Head of caudate nucleus (tissue), 42 donors: ENCODE data around the gene HJURP.

Experiments used
- DNase-seq, 42 donors: peaks; one replicate each; pipeline versions ENCODE4 v3.0.0 to v3.0.0-alpha.2; 2020 to 2021; ENCODE audit warnings: mixed read lengths in 7 of 42
- intact Hi-C: fragments of 100-400 bp; cut with DNase I; formaldehyde crosslinking; loops from one replicate; pipeline ENCODE4 v1.15.0; 2022

Gene HJURP

DNA sequence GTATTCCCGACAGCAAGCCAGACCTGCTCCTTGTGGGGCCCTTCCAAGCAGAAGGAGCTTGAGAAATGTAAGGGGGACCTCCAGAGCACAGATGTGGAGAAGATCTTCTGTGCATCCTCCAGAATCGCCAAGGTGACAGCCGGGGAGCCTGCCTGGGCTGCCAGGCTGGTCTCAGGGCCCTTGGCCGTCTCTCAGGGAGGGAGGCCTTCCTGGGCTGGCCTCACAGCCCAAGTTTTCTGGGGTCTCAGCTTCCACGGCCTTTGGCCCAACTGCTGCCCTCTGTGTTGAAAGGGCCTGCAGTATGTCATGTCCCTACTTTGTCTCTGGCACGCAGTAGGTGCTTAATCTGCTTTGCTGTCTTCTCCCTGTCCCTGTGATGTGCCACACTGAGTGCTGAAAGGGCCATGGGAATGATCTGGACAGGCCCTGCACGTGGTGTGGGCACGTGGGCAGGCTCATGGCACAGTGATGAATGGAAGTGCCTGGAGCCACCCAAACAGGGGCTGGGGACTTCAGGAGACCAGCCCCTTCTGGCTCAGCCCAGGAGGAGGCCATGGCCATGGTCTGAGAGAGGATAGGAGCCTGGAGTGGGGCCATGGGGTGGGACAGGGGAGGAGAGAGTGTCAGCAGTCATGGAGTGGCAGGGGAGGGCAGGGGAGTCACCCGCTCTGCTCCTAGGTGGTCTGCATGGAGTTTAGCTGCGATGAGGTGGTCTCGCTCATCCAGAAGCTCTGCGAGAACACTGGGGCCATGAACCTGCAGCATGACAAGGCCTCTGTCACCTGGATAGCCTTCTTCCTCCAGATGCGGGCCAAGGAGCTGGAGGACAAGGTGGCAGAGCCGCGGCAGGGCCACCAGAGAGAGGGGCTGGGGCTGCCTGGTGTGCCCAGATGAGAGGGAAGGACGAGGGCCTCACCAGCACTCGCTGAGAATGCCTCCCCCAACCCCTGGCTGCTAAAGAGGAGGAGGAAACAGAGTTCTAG, 35.4 kb downstream of the HJURP start:
- intact Hi-C loops, result no loop called here
- peak in 6 of 42 donors; percentile 1 to 20 (median 5) for DNase-seq

DNA sequence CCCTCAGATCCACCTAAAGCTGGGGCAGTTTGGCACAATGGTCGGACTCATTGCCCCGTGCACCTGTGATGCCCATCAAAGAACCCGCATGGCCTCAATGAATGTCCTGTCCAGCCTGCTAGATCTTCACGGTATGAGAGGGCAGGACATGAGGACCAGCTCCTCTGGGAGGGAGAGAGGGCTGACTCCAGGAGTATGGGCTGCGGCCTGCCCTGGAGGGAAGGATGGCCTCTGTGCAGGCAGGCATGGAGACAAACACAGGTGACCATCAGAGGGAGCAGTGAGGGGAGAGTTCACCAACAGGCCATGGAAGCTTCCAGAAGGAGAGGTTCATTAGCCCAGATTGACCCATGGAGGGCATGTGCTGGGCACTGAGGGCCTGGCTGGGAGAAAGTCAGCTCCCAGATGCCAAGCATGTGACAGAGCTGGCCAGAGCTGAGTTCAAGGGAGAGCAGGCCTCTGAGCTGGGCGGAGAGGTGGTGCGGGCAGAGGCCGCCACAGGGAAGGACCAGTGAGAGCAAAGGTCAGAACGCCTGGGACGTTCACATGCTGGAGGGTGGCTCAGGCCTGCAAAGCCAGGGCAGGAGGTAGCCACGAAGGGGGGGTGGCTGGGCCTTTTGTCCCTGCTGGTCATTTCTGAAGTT, 36.2 kb downstream of the HJURP start:
- intact Hi-C loops, result no loop called here
- DNase-seq, result peak in 5 of 42 donors; percentile 2 to 23 (median 8)

DNA sequence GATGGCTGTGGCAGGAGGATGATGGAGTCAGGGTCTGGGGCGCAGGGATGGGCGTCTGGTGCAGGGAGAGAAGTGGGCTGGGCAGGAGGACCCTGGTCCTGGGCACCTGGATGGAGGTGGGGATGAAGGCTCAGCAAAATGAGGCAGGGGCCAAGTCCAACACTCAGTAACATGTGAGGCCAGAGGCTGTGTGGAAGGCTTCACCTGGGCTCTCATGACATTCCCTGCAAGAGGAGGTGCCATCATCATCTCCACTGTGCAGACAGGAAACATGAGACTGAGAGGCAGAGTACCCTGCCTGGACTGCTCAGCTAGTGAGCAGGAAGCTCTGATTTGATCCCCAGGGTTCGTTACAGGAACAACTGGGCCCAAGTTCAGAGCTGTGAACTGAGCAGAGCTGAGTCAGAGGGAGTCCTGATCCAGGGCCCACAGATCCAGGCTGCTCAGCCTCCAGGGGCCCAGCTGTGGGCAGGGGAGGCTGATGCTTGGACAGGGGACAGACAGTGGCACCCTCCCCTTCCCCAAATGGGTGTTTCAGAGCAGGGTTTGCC, 36.9 kb downstream of the HJURP start:
- intact Hi-C loops, result no loop called here
- DNase-seq, result peak in 7 of 42 donors; percentile 1 to 16 (median 4)

DNA sequence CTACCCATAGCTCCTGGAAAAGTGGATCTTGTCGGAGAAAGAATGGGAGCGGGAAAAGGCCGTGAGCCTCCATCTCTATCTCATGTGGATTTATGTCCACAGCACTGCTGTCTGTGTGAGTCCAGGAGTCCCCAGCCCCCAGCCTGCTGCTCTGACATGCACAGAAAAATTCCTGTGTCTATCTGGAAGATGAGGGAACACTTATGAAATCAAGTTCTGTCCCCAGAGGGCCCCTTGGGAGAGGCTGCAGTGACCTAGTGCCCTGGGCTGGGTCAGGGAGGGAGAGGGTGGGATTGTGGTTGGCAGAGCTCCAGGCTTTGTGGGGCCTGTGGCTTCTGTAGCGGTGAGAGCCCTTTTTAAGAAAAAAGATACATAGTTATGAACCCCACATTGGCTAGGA, 37.6 kb downstream of the HJURP start:
- DNase-seq, result peak in 4 of 42 donors; percentile 4 to 13 (median 8)
- intact Hi-C loops, result no loop called here

DNA sequence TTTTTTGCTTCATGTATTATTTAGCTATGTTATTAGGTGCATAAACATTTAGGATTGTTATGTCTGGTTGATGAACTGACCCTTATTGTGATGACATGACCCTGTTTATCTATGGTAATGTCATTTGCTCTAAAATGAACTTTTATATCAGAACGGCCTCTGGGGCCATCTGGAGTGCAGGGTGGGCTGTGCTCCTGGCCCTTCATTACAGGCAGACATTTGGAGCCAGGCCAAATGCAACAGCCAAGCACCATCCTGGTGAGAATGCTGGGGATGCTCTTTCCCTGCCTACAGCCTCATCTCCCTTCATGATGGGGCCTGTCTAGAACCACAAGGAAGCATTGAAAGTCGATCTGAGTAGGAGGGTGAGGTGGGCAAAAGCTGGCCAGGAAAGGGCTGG, 38.0 kb downstream of the HJURP start:
- peak in 2 of 42 donors; percentile 4 to 14 for DNase-seq
- intact Hi-C loops, result no loop called here

DNA sequence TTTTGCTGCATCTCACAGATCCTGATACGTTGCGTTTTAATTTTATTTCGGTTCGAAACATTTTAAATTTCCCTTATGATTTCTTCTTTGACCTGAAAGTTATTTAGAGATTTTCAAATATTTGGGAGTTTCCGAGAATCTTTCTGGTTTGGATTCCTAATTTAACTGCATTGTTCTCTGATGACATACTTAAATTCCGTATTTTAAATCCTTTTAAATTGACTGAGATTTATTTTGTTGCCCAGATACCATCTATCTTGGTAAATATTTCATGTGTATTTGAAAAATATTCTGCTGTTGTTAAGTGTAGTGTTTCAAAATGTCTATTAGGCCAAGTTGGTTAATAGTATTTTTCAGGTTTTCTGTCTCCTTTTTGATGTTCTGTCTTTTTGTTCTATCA, 38.5 kb downstream of the HJURP start:
- intact Hi-C loops, result no loop called here
- no peak for DNase-seq

DNA sequence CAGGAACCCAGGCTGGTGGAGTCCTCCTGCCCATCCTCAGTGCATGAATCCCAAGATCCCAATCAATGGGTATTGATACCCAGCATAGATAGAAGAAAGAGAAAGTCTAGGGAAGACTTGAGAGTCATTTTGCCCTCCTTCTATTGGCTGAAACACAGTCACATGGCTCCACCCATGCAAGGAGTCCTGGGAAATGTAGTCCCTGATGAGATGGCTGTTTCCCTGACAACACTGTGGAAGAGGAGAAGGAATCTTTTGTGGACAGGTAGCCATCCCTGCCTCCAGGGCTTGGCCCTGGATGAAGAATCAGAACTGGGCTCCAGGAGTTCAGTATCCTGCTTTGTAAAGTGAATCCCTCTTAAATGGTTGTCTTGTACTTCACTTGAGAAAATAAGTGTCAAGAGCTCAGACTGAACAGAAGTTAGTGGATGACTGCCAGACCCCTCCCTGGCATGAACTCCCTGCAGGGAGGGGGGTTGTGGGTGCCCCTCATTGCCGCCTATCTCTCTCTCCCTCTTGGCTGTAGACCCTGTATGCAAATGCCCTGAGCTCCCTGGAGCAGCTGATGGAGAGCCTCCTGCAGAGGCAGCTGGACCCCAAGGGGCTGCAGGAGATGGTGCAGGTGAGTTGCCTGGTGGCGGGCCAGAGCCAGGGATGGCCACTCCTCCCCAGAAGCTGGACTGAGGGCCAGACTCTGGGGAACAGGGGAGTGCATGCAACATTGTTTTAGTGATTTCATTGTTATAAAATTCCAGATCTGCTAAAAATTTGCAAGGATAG, 40.1 kb downstream of the HJURP start:
- intact Hi-C loops, result no loop called here
- peak in 5 of 42 donors; percentile 2 to 21 (median 3) for DNase-seq

DNA sequence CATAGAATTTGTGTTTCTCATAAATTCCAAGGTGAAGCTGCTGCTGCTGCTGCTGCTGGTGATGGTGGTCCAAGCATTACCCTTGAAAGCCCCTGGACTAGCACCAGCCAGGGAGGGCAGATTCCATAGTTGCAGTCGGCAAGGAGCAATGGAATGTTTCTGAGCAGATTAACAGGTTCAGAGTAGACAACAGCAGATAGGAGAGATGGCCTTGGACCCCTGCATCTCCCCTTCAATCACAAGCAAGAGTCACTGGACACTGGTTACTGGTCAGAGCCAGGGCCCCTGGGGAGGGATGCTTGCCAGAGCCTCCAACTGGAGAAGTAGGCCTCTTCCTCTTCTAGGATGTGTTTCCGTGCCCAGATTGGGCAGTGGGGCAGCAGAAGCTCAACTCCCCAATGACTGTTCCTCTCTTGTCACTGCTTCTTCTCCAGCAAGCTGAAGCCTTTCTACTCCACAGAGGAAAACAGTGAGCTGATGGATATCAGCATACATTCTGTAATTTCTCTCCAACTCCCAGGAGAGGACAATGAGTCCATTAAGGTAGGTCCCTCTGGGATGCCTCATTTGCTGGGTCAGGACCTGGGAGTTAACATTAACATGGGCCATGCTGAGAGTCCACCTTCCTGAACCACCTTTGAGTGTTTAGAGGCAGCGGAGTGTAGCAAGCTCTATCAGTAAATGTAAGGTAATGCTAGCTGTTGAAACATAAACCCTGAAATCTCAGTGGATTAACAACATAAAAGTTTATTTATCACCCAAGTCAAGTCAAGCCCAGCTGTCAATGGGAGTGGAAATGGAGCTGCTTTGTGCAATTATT, 40.9 kb downstream of the HJURP start:
- intact Hi-C loops, result no loop called here
- DNase-seq, result peak in 5 of 42 donors; percentile 1 to 20 (median 4)

DNA sequence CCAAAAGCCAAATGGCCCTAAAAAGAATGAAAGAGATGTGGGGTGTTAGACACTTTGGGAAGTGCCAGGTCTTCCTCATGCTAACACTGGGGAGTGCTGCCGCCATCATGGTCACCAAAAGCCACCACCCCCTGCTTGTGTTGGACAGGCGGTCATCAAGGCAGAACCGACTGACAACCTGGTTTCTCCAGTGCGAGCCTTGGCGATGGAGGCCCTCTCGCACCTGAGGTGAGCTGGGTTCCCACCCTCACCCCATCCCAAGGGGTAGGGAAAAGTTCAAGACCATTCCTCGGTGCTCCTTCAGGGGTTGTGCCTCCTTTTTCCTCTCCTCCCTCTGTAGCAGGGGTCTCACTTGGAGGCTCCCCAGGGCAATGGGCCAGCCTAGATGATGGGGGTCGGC, 42.6 kb downstream of the HJURP start:
- DNase-seq, result peak in 11 of 42 donors; percentile 1 to 21 (median 7)
- intact Hi-C loops, result no loop called here

DNA sequence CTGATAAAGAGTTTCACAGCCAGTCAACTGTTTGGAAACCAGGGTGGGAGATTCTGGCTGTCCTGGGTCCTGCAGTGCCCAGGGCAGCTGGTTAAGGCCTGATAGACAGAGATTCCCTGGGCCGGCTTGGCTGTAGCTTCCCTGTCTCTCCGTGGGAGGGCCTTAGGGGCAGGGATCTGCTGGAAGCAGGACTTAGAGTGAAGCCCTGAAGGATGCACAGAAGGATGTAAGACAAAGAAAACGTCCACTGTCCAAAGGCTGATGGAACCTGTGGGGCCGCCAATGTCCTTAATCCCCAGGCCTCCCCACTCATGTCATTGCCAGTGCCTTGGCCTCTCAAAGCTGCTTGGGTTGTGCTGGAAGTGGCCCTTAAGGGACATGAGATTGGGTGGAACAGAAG, 43.2 kb downstream of the HJURP start:
- peak in 6 of 42 donors; percentile 2 to 25 (median 10) for DNase-seq
- intact Hi-C loops, result no loop called here

DNA sequence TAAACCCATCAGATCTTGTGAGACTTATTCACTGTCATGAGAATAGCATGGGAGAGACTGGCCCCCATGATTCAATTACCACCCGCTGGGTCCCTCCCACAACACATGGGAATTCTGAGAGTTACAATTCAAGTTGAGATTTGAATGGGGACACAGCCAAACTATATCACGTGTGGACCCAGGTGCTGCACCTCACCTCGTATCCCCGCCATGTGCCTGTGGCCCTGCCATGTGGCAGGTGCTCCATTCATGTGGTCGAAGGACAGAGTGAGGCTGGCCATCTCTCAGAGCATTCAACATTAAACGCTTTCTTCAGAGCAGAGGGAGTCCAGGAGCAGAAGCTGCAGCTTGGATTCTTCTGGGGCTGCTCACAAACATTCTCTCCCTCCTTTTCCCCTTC, 44.0 kb downstream of the HJURP start:
- intact Hi-C loops, result no loop called here
- peak in 8 of 42 donors; percentile 1 to 31 (median 2) for DNase-seq

DNA sequence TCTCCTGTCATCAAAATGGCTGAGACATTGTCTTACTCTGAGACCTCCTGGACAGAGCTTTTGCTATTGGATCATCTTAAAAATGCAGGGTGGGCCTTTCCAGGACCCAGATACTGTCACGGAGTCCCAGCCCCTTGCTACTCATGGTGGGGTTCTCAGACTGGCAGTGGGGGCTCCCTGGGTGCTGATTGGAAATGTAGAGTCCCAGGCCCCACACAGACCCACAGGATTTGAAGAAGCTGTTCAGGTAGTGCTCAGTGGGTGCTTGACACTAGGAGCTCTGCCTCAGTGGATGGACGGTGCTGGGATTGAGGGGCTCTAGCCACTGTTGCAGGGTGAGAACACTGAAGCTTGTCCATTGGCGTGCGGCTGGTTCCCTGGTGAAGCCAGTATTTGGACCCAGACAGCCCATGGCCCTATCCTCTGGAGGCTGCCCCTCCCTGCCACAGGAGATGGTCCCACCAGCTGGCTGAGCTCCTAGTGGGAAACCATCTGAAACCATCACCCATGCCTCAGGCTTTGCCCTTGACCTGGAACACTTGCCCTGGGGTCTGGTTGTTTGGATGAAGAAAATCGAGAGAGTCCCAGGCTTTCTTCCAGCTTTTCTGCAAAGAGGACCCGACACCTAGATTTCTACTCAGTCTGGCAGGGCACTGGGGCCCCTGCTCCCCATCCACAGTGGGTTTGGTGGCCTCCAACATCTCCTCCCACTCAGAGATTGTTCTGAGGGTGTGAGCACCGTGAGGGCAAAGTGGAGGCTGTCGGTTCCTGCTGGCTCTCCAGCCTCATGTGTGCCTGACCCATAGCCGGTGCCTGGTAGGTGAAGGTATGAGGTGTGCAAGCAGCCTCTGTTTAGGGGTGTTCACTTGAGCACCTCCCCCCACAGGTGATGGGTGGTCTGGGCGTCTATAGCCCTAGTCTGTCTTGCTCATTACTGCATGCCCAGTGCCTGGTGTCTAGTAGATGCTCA, 46.1 kb downstream of the HJURP start:
- intact Hi-C loops, result no loop called here
- peak in 9 of 42 donors; percentile 2 to 26 (median 9) for DNase-seq

DNA sequence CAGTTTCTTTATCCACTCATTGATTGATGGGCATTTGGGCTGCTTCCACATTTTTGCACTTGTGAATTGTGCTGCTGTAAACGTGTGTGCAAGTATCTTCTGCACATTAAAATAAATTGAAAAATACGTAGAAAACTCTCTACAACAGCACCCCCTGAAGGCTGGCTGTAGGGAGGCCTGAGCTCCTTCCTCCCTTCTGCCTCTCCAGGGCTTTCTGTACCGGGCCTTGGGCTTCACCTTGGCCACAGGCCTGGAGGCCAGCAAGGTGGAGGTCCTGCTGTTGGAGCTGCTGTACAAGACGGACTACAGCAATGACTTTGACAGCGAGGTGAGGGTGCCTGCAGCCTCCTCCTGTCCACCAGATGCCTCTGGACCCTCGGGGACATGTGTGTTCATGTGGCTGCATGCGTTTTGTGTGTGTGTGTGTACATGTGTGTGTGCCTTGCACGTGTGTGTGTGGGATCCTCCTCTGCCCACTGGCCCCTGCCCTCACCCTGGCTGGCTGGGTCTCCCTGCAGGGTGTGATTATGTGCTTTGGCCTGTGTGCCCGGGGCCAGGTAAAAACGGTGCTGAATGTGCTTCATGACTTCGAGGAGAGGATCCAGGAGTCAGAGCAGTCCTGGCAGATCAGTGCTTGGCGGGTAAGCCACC, 47.0 kb downstream of the HJURP start:
- intact Hi-C loops, result no loop called here
- peak in 9 of 42 donors; percentile 4 to 21 (median 12) for DNase-seq

DNA sequence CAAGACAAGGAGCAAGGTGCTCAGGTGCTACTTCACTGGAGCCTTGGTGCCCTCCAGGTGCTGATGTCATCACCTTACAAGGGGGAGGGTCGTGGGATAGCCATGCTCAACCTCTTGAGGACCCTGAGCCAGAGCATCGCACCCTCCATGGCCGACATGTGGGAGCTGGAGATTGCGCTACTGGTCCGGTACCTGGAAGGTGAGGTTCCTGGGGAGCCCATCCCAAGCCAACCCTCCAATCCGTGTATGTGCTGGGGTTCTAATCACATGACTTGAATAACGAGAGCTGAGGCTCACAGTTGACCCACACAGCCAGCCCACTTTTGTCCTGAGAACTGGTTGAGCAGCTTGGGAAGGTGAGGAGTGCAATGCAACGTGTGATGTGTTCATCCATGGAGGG, 50.3 kb downstream of the HJURP start:
- intact Hi-C loops, result no loop called here

DNA sequence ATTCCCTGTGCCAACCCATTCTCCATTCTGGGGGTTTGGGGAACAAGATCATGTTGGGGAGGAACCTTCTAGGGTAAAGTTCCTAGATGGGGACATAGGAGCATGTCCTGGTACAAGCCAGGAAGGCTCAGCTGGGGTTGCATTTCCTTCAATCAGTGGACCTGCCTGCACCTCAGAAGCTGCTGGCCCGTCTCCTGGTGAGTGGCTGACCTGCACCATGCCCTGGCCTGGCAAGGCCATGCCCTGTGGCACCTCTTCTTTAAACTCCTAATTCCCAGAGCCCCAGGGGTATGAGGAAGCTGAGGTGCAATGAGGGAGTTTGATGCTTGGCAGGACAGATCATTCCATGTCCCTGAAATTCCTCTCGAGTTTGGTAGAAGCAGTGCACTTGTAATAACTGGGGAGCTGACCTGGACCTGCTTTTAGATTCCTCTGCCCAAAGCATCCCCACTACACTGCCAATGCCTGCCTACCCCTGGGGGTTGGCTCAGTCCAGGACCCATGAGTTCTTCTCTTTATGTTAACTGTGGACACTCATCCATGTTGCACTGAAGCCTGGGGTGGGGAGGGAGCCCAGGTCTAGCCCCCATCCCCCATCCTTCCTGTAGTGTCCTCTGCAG, 50.9 kb downstream of the HJURP start:
- peak in 6 of 42 donors; percentile 0 to 28 (median 18) for DNase-seq
- intact Hi-C loops, result no loop called here

More for the DNA sequence above, 50.3 kb downstream of the HJURP start:
- peak in 8 of 42 donors; percentile 3 to 28 (median 13) for DNase-seq
